ENCODE results near the gene FBN1.

DNA sequence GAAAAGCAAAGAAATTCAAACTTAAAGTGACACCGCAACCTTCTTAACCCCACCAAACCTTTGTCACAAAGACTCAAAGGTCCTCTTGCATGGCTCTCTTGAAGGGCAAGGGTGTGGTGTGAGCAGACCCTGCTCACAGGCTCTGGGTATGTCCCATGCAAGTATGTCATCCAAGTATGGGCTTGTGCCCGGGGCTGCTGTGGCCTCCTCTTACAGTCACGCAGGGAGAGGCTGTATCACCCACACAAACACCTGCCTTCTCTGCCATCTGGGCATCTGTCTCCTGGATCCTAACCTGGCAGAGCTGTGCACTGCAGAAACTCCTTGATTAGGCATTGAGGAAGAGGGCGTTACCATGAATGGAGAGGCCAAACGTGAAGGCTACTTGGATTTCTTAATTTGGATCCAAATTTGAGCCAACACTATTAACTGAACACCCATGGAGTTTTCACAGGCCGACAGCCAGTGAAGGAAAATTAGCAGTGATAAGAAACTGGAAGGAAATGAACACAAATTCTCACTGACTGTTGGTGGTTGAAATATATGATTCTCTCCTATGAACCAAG, 167.6 kb downstream of the FBN1 start:
- TF ChIP-seq, protein P1, sequence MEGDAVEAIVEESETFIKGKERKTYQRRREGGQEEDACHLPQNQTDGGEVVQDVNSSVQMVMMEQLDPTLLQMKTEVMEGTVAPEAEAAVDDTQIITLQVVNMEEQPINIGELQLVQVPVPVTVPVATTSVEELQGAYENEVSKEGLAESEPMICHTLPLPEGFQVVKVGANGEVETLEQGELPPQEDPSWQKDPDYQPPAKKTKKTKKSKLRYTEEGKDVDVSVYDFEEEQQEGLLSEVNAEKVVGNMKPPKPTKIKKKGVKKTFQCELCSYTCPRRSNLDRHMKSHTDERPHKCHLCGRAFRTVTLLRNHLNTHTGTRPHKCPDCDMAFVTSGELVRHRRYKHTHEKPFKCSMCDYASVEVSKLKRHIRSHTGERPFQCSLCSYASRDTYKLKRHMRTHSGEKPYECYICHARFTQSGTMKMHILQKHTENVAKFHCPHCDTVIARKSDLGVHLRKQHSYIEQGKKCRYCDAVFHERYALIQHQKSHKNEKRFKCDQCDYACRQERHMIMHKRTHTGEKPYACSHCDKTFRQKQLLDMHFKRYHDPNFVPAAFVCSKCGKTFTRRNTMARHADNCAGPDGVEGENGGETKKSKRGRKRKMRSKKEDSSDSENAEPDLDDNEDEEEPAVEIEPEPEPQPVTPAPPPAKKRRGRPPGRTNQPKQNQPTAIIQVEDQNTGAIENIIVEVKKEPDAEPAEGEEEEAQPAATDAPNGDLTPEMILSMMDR (conservative IDR thresholded peaks at IDR 0.05 in 1 of 2, IDR thresholded peaks at IDR 0.05 in 1 of 2; ENCODE audit: extremely low read depth in 1 of 2, insufficient read depth in 1 of 2, low read depth in 1 of 2, low read length in 2 of 2), result no peak
- no peak for TF ChIP-seq EZH2 (IDR thresholded peaks at IDR 0.05; ENCODE audit: borderline replicate concordance, low read length)

Data from mammary epithelial cell (primary cell).